ENCODE data around the gene ISX.

Gene ISX

GRCh38 chr22:35114131-35114980 lies 48.4 kb downstream of the ISX start:
- no peak for DNase-seq

GRCh38 chr22:35115515-35115914 lies 49.6 kb downstream of the ISX start:
- DNase-seq = no peak

GRCh38 chr22:35116269-35116668 lies 50.3 kb downstream of the ISX start:
- no peak for DNase-seq

GRCh38 chr22:35116817-35117216 lies 50.9 kb downstream of the ISX start:
- no peak for DNase-seq

- DNase-seq = no peak
Measured at GRCh38 chr22:35119494-35119893, 53.5 kb downstream of the ISX start.

- no peak for DNase-seq
Measured at GRCh38 chr22:35124691-35125219, 58.8 kb downstream of the ISX start.

GRCh38 chr22:35126993-35127392 lies 61.0 kb downstream of the ISX start:
- DNase-seq = no peak

- DNase-seq = no peak
Measured at GRCh38 chr22:35128637-35129036, 62.7 kb downstream of the ISX start.

- DNase-seq = no peak
Measured at GRCh38 chr22:35131525-35132000, 65.6 kb downstream of the ISX start.

GRCh38 chr22:35132568-35132967 lies 66.6 kb downstream of the ISX start:
- no peak for DNase-seq

GRCh38 chr22:35133702-35134380 lies 67.9 kb downstream of the ISX start:
- no peak for DNase-seq

- DNase-seq = no peak
Measured at GRCh38 chr22:35134637-35135036, 68.7 kb downstream of the ISX start.

GRCh38 chr22:35135165-35135564 lies 69.2 kb downstream of the ISX start:
- DNase-seq = no peak

All from NCI-H446 treated with DMSO at 0.1 percent for 48 hours (cell line).